IMR-90 (cell line): ENCODE measurements around the gene C6orf52. TPM values are rescaled to one million over a fixed set of nuclear protein-coding genes. Genes with fewer than 3 reads are reported as not detected.

ENCODE experiments used
- ATAC-seq: fragments of 200-7000 bp; cut with Tn5 transposase; 2 replicates; pipeline ENCODE4 v1.9.1; 2020; ENCODE audit warnings: low read depth, mild to moderate bottlenecking, moderate library complexity
- BruUV-seq: library from RNA; stranded (reverse); fragments of 400-500 nt; replicated peaks from 2 replicates; lab custom pipeline; 2021; lab: Mats Ljungman, UMichigan
- CTCF ChIA-PET: fragments of 300-600 bp; formaldehyde crosslinking; extraction: SDS; loops from one replicate; lab custom pipeline; 2021; ENCODE audit warnings: antibody characterized with exemption; lab: Yijun Ruan, JAX
- POLR2A ChIA-PET: fragments of 300-600 bp; sonication (Branson Sonifier 250); formaldehyde crosslinking; loops from one replicate; lab custom pipeline; 2022; ENCODE audit warnings: antibody characterized with exemption; ENCODE audit not compliant: unreplicated experiment; lab: Charles Lee
- DNase-seq: peaks from one replicate; pipeline ENCODE4 v3.0.0; 2013
- H2AFZ ChIP-seq: replicated peaks from 2 replicates; pipeline ENCODE3; 2013; ENCODE audit warnings: low read length, mild to moderate bottlenecking; ENCODE audit not compliant: poor library complexity
- H2AK5ac ChIP-seq: 2 replicates; pipeline ENCODE4 v1.6.1; 2013; ENCODE audit warnings: low read depth, low read length, inconsistent platforms
- H2AK9ac ChIP-seq: replicated peaks from 2 replicates; pipeline ENCODE3; 2013; ENCODE audit warnings: mild to moderate bottlenecking, low read depth, low read length, moderate library complexity; ENCODE audit not compliant: poor library complexity
- H2BK120ac ChIP-seq: 2 replicates; pipeline ENCODE4 v1.6.1; 2013; ENCODE audit warnings: low read depth, low read length, inconsistent platforms
- H2BK15ac ChIP-seq: 3 replicates; pipeline ENCODE4 v1.6.1; 2013; ENCODE audit warnings: low read depth, low read length, inconsistent platforms
- H2BK20ac ChIP-seq: 2 replicates; pipeline ENCODE4 v1.6.1; 2013; ENCODE audit warnings: low read depth, mild to moderate bottlenecking, inconsistent platforms, low read length, moderate library complexity
- H2BK5ac ChIP-seq: 2 replicates; pipeline ENCODE4 v1.6.1; 2013; ENCODE audit warnings: mild to moderate bottlenecking, low read depth, low read length, inconsistent platforms; ENCODE audit not compliant: poor library complexity, severe bottlenecking
- H3K14ac ChIP-seq: replicated peaks from 2 replicates; pipeline ENCODE4 v1.6.1; 2013; ENCODE audit warnings: low read depth, low read length, inconsistent platforms
- H3K18ac ChIP-seq: 2 replicates; pipeline ENCODE4 v1.6.1; 2013; ENCODE audit warnings: low read depth, low read length, control low read depth
- H3K23ac ChIP-seq: 2 replicates; pipeline ENCODE4 v1.6.1; 2013; ENCODE audit warnings: low read depth, low read length, inconsistent platforms
- H3K27ac ChIP-seq: 2 replicates; pipeline ENCODE4 v1.5.1; 2013; ENCODE audit warnings: mild to moderate bottlenecking, control low read depth, low read length; ENCODE audit not compliant: insufficient read depth
- H3K27me3 ChIP-seq: 2 replicates; pipeline ENCODE4 v1.6.1; 2013; ENCODE audit warnings: low read length; ENCODE audit not compliant: control insufficient read depth, insufficient read depth
- H3K36me3 ChIP-seq: 2 replicates; pipeline ENCODE4 v1.6.1; 2013; ENCODE audit warnings: low read length, mixed read lengths; ENCODE audit not compliant: control insufficient read depth, insufficient read depth
- H3K4ac ChIP-seq: 2 replicates; pipeline ENCODE4 v1.6.1; 2013; ENCODE audit warnings: low read depth, low read length, inconsistent platforms
- H3K4me1 ChIP-seq: 2 replicates; pipeline ENCODE4 v1.6.1; 2013; ENCODE audit warnings: low read length, mixed read lengths; ENCODE audit not compliant: control insufficient read depth, insufficient read depth
- H3K4me2 ChIP-seq: 2 replicates; pipeline ENCODE4 v1.6.1; 2013; ENCODE audit warnings: low read depth, mild to moderate bottlenecking, control low read depth, low read length, moderate library complexity
- H3K4me3 ChIP-seq: 2 replicates; pipeline ENCODE4 v1.5.1; 2013; ENCODE audit warnings: low read depth, mild to moderate bottlenecking, control low read depth, low read length, moderate library complexity; ENCODE audit not compliant: insufficient read depth
- H3K56ac ChIP-seq: 2 replicates; pipeline ENCODE4 v1.6.1; 2013; ENCODE audit warnings: low read length, inconsistent platforms; ENCODE audit not compliant: insufficient read depth; ENCODE audit errors: extremely low read depth
- H3K79me1 ChIP-seq, 2 experiments: 2 replicates each; pipeline ENCODE4 v1.6.1; 2013; ENCODE audit warnings: low read length in 2 of 2, inconsistent platforms in 1 of 2, low read depth in 1 of 2
- H3K9ac ChIP-seq: 2 replicates; pipeline ENCODE4 v1.6.1; 2013; ENCODE audit warnings: low read depth, low read length, control low read depth
- H3K9me1 ChIP-seq: 2 replicates; pipeline ENCODE4 v1.6.1; 2013; ENCODE audit warnings: low read length, inconsistent platforms; ENCODE audit not compliant: insufficient read depth
- H3K9me3 ChIP-seq: 2 replicates; pipeline ENCODE4 v1.6.1; 2013; ENCODE audit warnings: low read length; ENCODE audit not compliant: control insufficient read depth, insufficient read depth
- H4K20me1 ChIP-seq: 2 replicates; pipeline ENCODE4 v1.6.1; 2013; ENCODE audit warnings: low read length, inconsistent platforms; ENCODE audit not compliant: insufficient read depth
- H4K5ac ChIP-seq: 2 replicates; pipeline ENCODE4 v1.6.1; 2013; ENCODE audit warnings: mild to moderate bottlenecking, low read depth, low read length, control low read depth
- H4K8ac ChIP-seq, 2 experiments: 2 replicates each; pipeline ENCODE4 v1.6.1; 2013; ENCODE audit warnings: low read depth in 2 of 2, low read length in 2 of 2, control low read depth in 1 of 2, inconsistent platforms in 1 of 2
- H4K91ac ChIP-seq: 2 replicates; pipeline ENCODE4 v1.6.1; 2013; ENCODE audit warnings: low read depth, low read length, inconsistent platforms; ENCODE audit not compliant: insufficient read depth
- CHD1 ChIP-seq: IDR thresholded peaks from 2 replicates; pipeline ENCODE4 v1.6.1; 2012; ENCODE audit warnings: low read depth, low read length, improper control_type of control experiment
- ELK1 ChIP-seq: fragments of 150-350 bp; IDR thresholded peaks from 2 replicates; pipeline ENCODE4 v1.6.1; 2016; ENCODE audit warnings: low read depth, mild to moderate bottlenecking, low read length, moderate library complexity, borderline replicate concordance
- MAFK ChIP-seq: IDR thresholded peaks from 2 replicates; pipeline ENCODE4 v1.6.1; 2012; ENCODE audit warnings: low read depth, low read length, improper control_type of control experiment
- MAZ ChIP-seq: IDR thresholded peaks from 2 replicates; pipeline ENCODE4 v1.6.1; 2012; ENCODE audit warnings: low read depth, mild to moderate bottlenecking, low read length, improper control_type of control experiment, moderate library complexity, borderline replicate concordance
- NFE2L2 ChIP-seq: fragments of 150-350 bp; IDR thresholded peaks from 2 replicates; pipeline ENCODE4 v1.6.1; 2016; ENCODE audit warnings: low read depth, mild to moderate bottlenecking, low read length
- POLR2A ChIP-seq: IDR thresholded peaks from 2 replicates; pipeline ENCODE4 v1.6.1; 2012; ENCODE audit warnings: mild to moderate bottlenecking, low read depth, low read length
- RAD21 ChIP-seq: IDR thresholded peaks from 2 replicates; pipeline ENCODE4 v1.6.1; 2012; ENCODE audit warnings: low read length, improper control_type of control experiment
- SMC3 ChIP-seq: fragments of 150-350 bp; IDR thresholded peaks from 2 replicates; pipeline ENCODE4 v1.6.1; 2016; ENCODE audit warnings: low read depth, mild to moderate bottlenecking, antibody characterized with exemption, low read length, moderate library complexity
- WGBS, 2 experiments: methylation state at CpG; one replicate each; pipeline versions ENCODE4 v1.1.5 to v1.1.7; 2013; ENCODE audit warnings: missing lambda C conversion rate in 2 of 2; ENCODE audit not compliant: insufficient read length in 1 of 2; ENCODE audit errors: extremely low coverage in 2 of 2; 5-methylcytosine and 5-hydroxymethylcytosine counted together
- dilution Hi-C: fragments of 300-500 bp; cut with HindIII; formaldehyde crosslinking; loops from one replicate; pipeline ENCODE4 v1.14.3; 2018; ENCODE audit warnings: low sequenced_read_pairs; ENCODE audit not compliant: unreplicated experiment
- in situ Hi-C: fragments of 300-500 bp; cut with MboI; formaldehyde crosslinking; loops from 3 replicates; pipeline ENCODE4 v1.14.3; 2019; ENCODE audit warnings: low sequenced_read_pairs, inconsistent platforms, mixed read lengths
- intact Hi-C: fragments of 100-400 bp; cut with micrococcal nuclease; formaldehyde crosslinking; loops from 2 replicates; pipeline ENCODE4 v1.10.0; 2022
- polyA plus RNA-seq, 3 experiments: library from polyadenylated mRNA; depleted of rRNA; stranded (reverse); fragments of >200 nt; gene quantifications; 2 replicates each; pipeline ENCODE4 v1.2.3, GENCODE V29; 2012; ENCODE audit warnings: low replicate concordance in 1 of 3
- total RNA-seq: library from RNA; depleted of rRNA; stranded (reverse); fragments of >200 nt; gene quantifications from 2 replicates; pipeline ENCODE4 v1.2.3, GENCODE V29; 2012

Gene C6orf52
- total and polyA plus RNA-seq, 2 of the 4 experiments (the other 2 are of a cell fraction): 0.31 TPM; not detected in 1

DNA sequence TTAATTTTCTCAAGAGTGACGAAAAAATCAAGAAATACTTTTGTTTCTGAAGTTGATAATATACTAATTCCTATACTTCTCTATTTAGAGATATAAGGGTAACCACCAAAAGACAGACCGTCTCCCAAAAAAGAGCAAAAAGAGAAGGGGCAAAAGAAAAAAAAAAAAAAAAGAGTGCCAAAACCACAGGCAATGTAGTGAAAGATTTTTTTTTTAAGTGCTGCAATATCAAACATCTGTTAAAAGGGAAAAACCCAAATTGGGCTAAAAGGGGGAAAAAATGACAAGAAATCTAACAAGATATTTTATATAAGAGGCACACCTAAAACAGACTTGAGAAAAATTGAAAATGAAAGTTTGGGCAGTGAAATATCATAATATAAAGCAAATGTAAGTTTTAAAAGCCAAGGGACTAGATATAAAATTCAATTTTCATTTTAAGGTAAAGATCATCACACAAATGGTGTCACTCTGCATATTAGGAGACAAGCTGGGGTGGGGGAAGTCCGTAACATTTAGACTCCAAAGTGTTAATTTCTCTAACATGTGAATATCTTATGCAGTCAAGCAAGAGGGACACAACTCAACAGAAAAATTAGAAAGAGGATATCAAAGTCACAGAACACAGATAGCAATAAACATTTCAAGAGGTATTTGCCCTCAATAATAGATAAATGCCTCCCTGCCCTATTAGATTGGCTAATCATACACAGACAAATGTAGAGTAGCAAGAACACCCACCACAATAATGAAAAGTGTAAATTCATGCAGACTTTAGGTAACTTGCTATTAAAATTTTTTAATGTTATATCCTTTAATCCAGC, 9.1 kb downstream of the C6orf52 start:
- H2AK9ac ChIP-seq: no peak overlapping the region
- no peak overlapping the region for H3K27ac ChIP-seq
- no TSS peak for BruUV-seq
- no peaks in the 10 kb centered on the region for H3K9me1 ChIP-seq
- H3K36me3 ChIP-seq: no peaks in the 10 kb centered on the region
- H3K27me3 ChIP-seq: peaks cover 10% of the 10 kb centered on the region
- no peak overlapping the region for H4K5ac ChIP-seq
- DNase-seq: no peak
- intact Hi-C loops: no loop called here
- H3K56ac ChIP-seq: no peak overlapping the region
- H3K79me1 ChIP-seq: no peaks in the 10 kb centered on the region
- no peak for ATAC-seq
- H2AFZ ChIP-seq: no peak overlapping the region
- no peak overlapping the region for H2BK15ac ChIP-seq
- CTCF ChIA-PET: interaction anchor here (0.6 kb wide), 1 partner anchor 164 kb away, joined by 3 read pairs; no protein-coding TSS in a partner anchor
- H3K4ac ChIP-seq: no peak overlapping the region
- H2BK5ac ChIP-seq: no peak overlapping the region
- H2BK20ac ChIP-seq: no peak overlapping the region
- H2AK5ac ChIP-seq: no peak overlapping the region
- in situ Hi-C loops: no loop called here
- H3K9ac ChIP-seq: no peak overlapping the region
- no peak overlapping the region for H3K14ac ChIP-seq
- no peak overlapping the region for H3K18ac ChIP-seq
- no peaks in the 10 kb centered on the region for H3K9me3 ChIP-seq
- no peak overlapping the region for H3K4me2 ChIP-seq
- no peak overlapping the region for H4K91ac ChIP-seq
- H2BK120ac ChIP-seq: no peak overlapping the region
- no peak overlapping the region for H4K8ac ChIP-seq
- no peaks in the 10 kb centered on the region for H3K4me1 ChIP-seq
- H3K23ac ChIP-seq: no peak overlapping the region
- WGBS, 2 experiments: 80% methylated on average over 1 of the region's 3 CpGs; no CpG with 5 or more reads in 1 of the 2 experiments
- dilution Hi-C loops: no loop called here
- TF ChIP-seq NFE2L2: no peak
- no peak for TF ChIP-seq POLR2A
- TF ChIP-seq MAZ: no peak
- no peak for TF ChIP-seq RAD21
- no peak for TF ChIP-seq ELK1
- no peak for TF ChIP-seq SMC3
- no peak for TF ChIP-seq MAFK
- no peak for TF ChIP-seq CHD1
- POLR2A ChIA-PET: no interaction called here
- no peaks in the 10 kb centered on the region for H4K20me1 ChIP-seq
- no peak overlapping the region for H3K4me3 ChIP-seq
